Neural cell (in vitro differentiated cells): ENCODE data around the gene CDC42EP2. TPM values are rescaled to one million over a fixed set of nuclear protein-coding genes. Genes with fewer than 3 reads are reported as not detected.

Experiments
- H2AFZ ChIP-seq: fragments of 200-600, 300-800 bp; sonication (generic), shearing (Covaris generic); 2 replicates; pipeline ENCODE4 v1.6.0; 2014; ENCODE audit warnings: low read depth, mild to moderate bottlenecking, antibody characterized with exemption, low read length, moderate library complexity
- H3F3A ChIP-seq: fragments of 200-600 bp; shearing (Covaris generic); 2 replicates; pipeline ENCODE4 v1.6.1; 2016; ENCODE audit warnings: mild to moderate bottlenecking, moderate library complexity, mixed read lengths, antibody characterized with exemption, low read length; ENCODE audit not compliant: insufficient read depth, poor library complexity, severe bottlenecking
- H3K27ac ChIP-seq: fragments of 200-600, 300-800 bp; sonication (generic), shearing (Covaris generic); 2 replicates; pipeline ENCODE4 v1.5.1; 2014; ENCODE audit warnings: mild to moderate bottlenecking, low read length, moderate library complexity
- H3K27me3 ChIP-seq: fragments of 300-800, 200-600 bp; sonication (generic), shearing (Covaris generic); 2 replicates; pipeline ENCODE4 v1.6.0; 2014; ENCODE audit warnings: mild to moderate bottlenecking, low read depth, low read length, moderate library complexity; ENCODE audit not compliant: insufficient read depth
- H3K36me3 ChIP-seq: fragments of 300-800, 200-600 bp; sonication (generic), shearing (Covaris generic); 2 replicates; pipeline ENCODE4 v1.5.1; 2014; ENCODE audit warnings: mild to moderate bottlenecking, antibody characterized with exemption, low read length, moderate library complexity; ENCODE audit not compliant: insufficient read depth
- H3K4me2 ChIP-seq: fragments of 300-800, 200-600 bp; sonication (generic), shearing (Covaris generic); 2 replicates; pipeline ENCODE4 v1.6.0; 2014; ENCODE audit warnings: mild to moderate bottlenecking, low read length
- H3K4me3 ChIP-seq: fragments of 300-800, 200-600 bp; sonication (generic), shearing (Covaris generic); 2 replicates; pipeline ENCODE4 v1.5.1; 2014; ENCODE audit warnings: mild to moderate bottlenecking, low read length, moderate library complexity
- H3K79me2 ChIP-seq: fragments of 200-600 bp; shearing (Covaris generic); replicated peaks from 2 replicates; pipeline ENCODE4 v1.6.0; 2014; ENCODE audit warnings: mild to moderate bottlenecking, low read length, moderate library complexity; ENCODE audit not compliant: insufficient read depth
- H3K9ac ChIP-seq: fragments of 300-800, 200-600 bp; sonication (generic), shearing (Covaris generic); 2 replicates; pipeline ENCODE4 v1.6.1; 2016; ENCODE audit warnings: mild to moderate bottlenecking, low read length, mixed read lengths
- H3K9me2 ChIP-seq: fragments of 200-600 bp; shearing (Covaris generic); 2 replicates; pipeline ENCODE4 v1.6.1; 2016; ENCODE audit warnings: mild to moderate bottlenecking, low read length, mixed read lengths; ENCODE audit not compliant: insufficient read depth
- H3K9me3 ChIP-seq: fragments of 200-600, 300-800 bp; sonication (generic), shearing (Covaris generic); 2 replicates; pipeline ENCODE4 v1.6.1; 2016; ENCODE audit warnings: mild to moderate bottlenecking, mixed run types, low read length, moderate library complexity, mixed read lengths
- H4K20me1 ChIP-seq: fragments of 200-600 bp; shearing (Covaris generic); 2 replicates; pipeline ENCODE4 v1.6.1; 2016; ENCODE audit warnings: mild to moderate bottlenecking, mixed run types; ENCODE audit not compliant: insufficient read depth
- EP300 ChIP-seq: fragments of 450-650 bp; conservative IDR thresholded peaks from 2 replicates; pipeline ENCODE4 v1.6.1; 2014; ENCODE audit warnings: antibody characterized with exemption, mild to moderate bottlenecking, moderate library complexity; ENCODE audit not compliant: poor library complexity, severe bottlenecking
- EZH2 ChIP-seq: fragments of 200-600, 300-800 bp; shearing (Covaris generic), sonication (generic); IDR thresholded peaks from 2 replicates; pipeline ENCODE4 v1.6.1; 2014; ENCODE audit warnings: antibody characterized with exemption, low read length, borderline replicate concordance, mild to moderate bottlenecking; ENCODE audit not compliant: insufficient read depth, poor library complexity, severe bottlenecking
- MXI1 ChIP-seq: fragments of 450-650 bp; conservative IDR thresholded peaks from 2 replicates; pipeline ENCODE4 v1.6.1; 2014; ENCODE audit warnings: antibody characterized with exemption, mild to moderate bottlenecking; ENCODE audit not compliant: poor library complexity, severe bottlenecking
- POLR2AphosphoS5 ChIP-seq: IDR thresholded peaks from 2 replicates; pipeline ENCODE4 v1.6.1; 2012
- RAD21 ChIP-seq: fragments of 450-650 bp; conservative IDR thresholded peaks from 2 replicates; pipeline ENCODE4 v1.6.1; 2014; ENCODE audit warnings: antibody characterized with exemption, mild to moderate bottlenecking, moderate library complexity
- SMC3 ChIP-seq: fragments of 450-650 bp; conservative IDR thresholded peaks from 2 replicates; pipeline ENCODE4 v1.6.1; 2014; ENCODE audit warnings: antibody characterized with exemption, mild to moderate bottlenecking, moderate library complexity; ENCODE audit not compliant: poor library complexity
- TAF1 ChIP-seq: IDR thresholded peaks from 2 replicates; pipeline ENCODE4 v1.6.1; 2012; ENCODE audit warnings: low read depth
- polyA plus RNA-seq: library from polyadenylated mRNA; depleted of rRNA; stranded (reverse); fragments of >200 nt; gene quantifications from 2 replicates; pipeline ENCODE4 v1.2.3, GENCODE V29; 2014
- TF ChIP-seq, protein P1 (sequence below): fragments of 450-650 bp; IDR thresholded peaks from 2 replicates; pipeline ENCODE4 v1.5.1; 2014; ENCODE audit warnings: antibody characterized with exemption, mild to moderate bottlenecking, moderate library complexity; ENCODE audit not compliant: poor library complexity, severe bottlenecking
- TF ChIP-seq, protein P2 (sequence below): IDR thresholded peaks from 2 replicates; pipeline ENCODE4 v1.6.1; 2012; ENCODE audit warnings: borderline replicate concordance

CDC42EP2 gene
- polyA plus RNA-seq, 1 donor from 2014 or later, result 1.3 TPM

DNA sequence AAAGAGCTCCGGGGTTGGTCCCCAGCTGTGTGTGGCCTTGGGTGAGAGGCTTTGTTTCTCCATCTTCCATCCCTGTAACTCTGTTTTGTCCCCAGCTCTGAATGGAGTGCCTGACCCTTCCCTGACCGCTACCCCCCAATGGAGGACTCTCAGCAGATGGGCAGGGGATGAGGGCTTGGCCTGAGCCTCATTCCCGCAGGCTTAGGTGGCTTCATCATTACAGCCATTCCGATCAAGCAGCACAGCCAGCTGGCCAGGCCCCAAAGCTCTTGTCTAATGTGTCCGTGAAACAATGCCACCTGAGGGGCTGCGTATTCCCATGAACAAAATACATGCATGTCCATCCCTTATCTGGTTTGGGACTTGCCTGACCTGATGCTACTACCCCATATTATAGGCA lies 3.9 kb upstream of the CDC42EP2 start:
- Histone ChIP-seq H3K9me2 (no peaks in the 10 kb centered on the region), H3K9ac (no peak overlapping the region), H2AFZ (no peak overlapping the region), H3K27me3 (peaks cover 7% of the 10 kb centered on the region), H3K36me3 (no peaks in the 10 kb centered on the region), H4K20me1 (no peaks in the 10 kb centered on the region), H3K4me2 (no peak overlapping the region), H3K4me3 (no peak overlapping the region), H3K27ac (no peak overlapping the region), H3F3A (no peaks in the 10 kb centered on the region), H3K79me2 (no peaks in the 10 kb centered on the region), H3K9me3 (no peaks in the 10 kb centered on the region)
- TF ChIP-seq MXI1 (no peak), EZH2 (no peak), RAD21 (no peak), EP300 (no peak)
- TF ChIP-seq, protein P1, sequence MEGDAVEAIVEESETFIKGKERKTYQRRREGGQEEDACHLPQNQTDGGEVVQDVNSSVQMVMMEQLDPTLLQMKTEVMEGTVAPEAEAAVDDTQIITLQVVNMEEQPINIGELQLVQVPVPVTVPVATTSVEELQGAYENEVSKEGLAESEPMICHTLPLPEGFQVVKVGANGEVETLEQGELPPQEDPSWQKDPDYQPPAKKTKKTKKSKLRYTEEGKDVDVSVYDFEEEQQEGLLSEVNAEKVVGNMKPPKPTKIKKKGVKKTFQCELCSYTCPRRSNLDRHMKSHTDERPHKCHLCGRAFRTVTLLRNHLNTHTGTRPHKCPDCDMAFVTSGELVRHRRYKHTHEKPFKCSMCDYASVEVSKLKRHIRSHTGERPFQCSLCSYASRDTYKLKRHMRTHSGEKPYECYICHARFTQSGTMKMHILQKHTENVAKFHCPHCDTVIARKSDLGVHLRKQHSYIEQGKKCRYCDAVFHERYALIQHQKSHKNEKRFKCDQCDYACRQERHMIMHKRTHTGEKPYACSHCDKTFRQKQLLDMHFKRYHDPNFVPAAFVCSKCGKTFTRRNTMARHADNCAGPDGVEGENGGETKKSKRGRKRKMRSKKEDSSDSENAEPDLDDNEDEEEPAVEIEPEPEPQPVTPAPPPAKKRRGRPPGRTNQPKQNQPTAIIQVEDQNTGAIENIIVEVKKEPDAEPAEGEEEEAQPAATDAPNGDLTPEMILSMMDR, result no peak

DNA sequence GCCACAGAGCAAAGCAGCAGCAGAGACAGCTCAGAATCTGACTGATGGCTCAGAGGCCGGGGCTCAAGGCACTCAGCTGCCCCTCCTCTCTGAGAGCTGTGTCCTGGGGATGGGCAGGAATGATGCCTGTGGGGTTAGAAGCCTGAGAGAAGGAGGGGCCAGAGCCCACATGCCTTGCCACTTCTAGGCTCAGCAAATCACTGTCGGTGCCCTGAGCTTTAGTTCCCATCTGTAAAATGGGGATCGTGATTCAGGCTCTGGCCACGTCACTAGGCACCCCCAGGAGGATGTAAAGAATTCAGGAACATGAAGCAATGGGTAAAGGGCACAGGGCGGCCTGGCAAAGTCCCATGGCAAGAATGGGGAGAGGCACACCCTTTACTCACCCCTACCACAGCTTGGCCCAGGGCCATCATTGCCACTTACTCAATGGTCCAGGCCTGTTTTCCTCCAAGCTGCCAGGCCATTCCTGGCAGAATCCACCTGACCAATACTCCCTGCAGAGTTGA lies 3.4 kb upstream of the CDC42EP2 start:
- no peaks in the 10 kb centered on the region for H3K36me3 ChIP-seq
- no peak overlapping the region for H3K27ac ChIP-seq
- H3K9me2 ChIP-seq, result no peaks in the 10 kb centered on the region
- H3K79me2 ChIP-seq, result no peaks in the 10 kb centered on the region
- no peak overlapping the region for H2AFZ ChIP-seq
- H3F3A ChIP-seq, result no peaks in the 10 kb centered on the region
- H3K9me3 ChIP-seq, result no peaks in the 10 kb centered on the region
- no peak overlapping the region for H3K9ac ChIP-seq
- peaks cover 7% of the 10 kb centered on the region for H3K27me3 ChIP-seq
- TF ChIP-seq, protein P2, sequence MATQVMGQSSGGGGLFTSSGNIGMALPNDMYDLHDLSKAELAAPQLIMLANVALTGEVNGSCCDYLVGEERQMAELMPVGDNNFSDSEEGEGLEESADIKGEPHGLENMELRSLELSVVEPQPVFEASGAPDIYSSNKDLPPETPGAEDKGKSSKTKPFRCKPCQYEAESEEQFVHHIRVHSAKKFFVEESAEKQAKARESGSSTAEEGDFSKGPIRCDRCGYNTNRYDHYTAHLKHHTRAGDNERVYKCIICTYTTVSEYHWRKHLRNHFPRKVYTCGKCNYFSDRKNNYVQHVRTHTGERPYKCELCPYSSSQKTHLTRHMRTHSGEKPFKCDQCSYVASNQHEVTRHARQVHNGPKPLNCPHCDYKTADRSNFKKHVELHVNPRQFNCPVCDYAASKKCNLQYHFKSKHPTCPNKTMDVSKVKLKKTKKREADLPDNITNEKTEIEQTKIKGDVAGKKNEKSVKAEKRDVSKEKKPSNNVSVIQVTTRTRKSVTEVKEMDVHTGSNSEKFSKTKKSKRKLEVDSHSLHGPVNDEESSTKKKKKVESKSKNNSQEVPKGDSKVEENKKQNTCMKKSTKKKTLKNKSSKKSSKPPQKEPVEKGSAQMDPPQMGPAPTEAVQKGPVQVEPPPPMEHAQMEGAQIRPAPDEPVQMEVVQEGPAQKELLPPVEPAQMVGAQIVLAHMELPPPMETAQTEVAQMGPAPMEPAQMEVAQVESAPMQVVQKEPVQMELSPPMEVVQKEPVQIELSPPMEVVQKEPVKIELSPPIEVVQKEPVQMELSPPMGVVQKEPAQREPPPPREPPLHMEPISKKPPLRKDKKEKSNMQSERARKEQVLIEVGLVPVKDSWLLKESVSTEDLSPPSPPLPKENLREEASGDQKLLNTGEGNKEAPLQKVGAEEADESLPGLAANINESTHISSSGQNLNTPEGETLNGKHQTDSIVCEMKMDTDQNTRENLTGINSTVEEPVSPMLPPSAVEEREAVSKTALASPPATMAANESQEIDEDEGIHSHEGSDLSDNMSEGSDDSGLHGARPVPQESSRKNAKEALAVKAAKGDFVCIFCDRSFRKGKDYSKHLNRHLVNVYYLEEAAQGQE, result no peak
- H4K20me1 ChIP-seq, result no peaks in the 10 kb centered on the region
- no peak overlapping the region for H3K4me2 ChIP-seq
- no peak overlapping the region for H3K4me3 ChIP-seq

DNA sequence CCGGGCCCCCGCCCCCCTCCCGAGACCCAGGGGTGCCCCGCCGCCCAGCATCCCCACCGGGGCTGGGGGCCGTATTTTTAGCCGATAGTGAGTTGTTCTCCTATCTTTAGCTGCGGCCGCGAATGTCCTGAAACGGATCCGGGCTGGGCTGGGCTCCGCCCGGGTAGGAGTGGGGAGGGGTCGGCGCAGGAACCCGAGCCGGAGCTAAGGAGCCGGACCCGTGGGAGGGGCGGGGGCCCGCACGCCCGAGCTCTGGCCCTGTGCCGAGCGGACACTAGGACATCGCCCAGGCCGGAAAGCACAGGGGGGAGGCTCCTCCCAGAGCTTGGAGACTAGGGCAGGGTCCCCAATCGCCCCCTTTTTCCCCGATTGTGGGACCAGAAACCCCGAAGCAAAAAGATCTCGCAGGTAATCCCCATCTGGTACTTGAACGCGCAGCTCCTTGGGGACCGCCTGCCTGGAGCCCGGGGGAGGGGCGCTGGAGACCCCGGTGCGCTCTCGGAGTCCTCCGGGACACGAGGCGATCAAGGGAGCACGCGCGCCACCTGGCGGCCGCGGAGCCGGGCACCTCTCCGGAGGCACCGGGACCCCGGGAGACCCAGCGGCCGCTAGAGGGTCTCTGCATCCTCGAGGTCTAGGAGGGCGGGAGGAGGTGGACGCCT lies 669 bp downstream of the CDC42EP2 start:
- H2AFZ ChIP-seq, result peak overlapping the region; percentile 69
- peak overlapping the region; percentile 98 for H3K4me3 ChIP-seq
- peaks cover 7% of the 10 kb centered on the region for H3K27me3 ChIP-seq
- no peaks in the 10 kb centered on the region for H3K79me2 ChIP-seq
- peak overlapping the region; percentile 31 for H3K27ac ChIP-seq
- no peaks in the 10 kb centered on the region for H3F3A ChIP-seq
- H3K9me3 ChIP-seq, result no peaks in the 10 kb centered on the region
- no peak for TF ChIP-seq TAF1
- TF ChIP-seq, protein P2, result no peak
- TF ChIP-seq POLR2AphosphoS5, result peak; percentile 53
- peak; percentile 81 for TF ChIP-seq MXI1
- TF ChIP-seq, protein P1, result peak; percentile 99
- no peak for TF ChIP-seq EZH2
- peak; percentile 71 for TF ChIP-seq RAD21
- no peak for TF ChIP-seq EP300
- peak; percentile 86 for TF ChIP-seq SMC3
- H4K20me1 ChIP-seq, result no peaks in the 10 kb centered on the region
- no peaks in the 10 kb centered on the region for H3K9me2 ChIP-seq
- H3K4me2 ChIP-seq, result peak overlapping the region; percentile 59
- H3K36me3 ChIP-seq, result no peaks in the 10 kb centered on the region
- peak overlapping the region; percentile 77 for H3K9ac ChIP-seq
